ENCODE results near the gene NEK10. TPM values are rescaled to one million over a fixed set of nuclear protein-coding genes. Genes with fewer than 3 reads are reported as not detected.

The NEK10 gene
- total RNA-seq, 6 experiments from 2014 or later = 5.2 to 9.5 (median 6.5) TPM

GRCh38 chr3:27387625-27388024 lies 18.4 kb upstream of the NEK10 start:
- no peak for DNase-seq
- Mint-ChIP-seq H3K36me3 (ENCODE audit: low read depth) (peaks cover 46% of the 10 kb centered on the region), H3K27ac (peak overlapping the region; percentile 36), H3K27me3 (ENCODE audit: insufficient read depth) (peaks cover 4% of the 10 kb centered on the region; the same call in 1 of the 2 replicates), H3K9me3 (no peaks in the 10 kb centered on the region), H3K4me1 (ENCODE audit: low read depth) (peaks cover 16% of the 10 kb centered on the region), H3K4me3 (no peak overlapping the region)
- TF ChIP-seq, protein P1, sequence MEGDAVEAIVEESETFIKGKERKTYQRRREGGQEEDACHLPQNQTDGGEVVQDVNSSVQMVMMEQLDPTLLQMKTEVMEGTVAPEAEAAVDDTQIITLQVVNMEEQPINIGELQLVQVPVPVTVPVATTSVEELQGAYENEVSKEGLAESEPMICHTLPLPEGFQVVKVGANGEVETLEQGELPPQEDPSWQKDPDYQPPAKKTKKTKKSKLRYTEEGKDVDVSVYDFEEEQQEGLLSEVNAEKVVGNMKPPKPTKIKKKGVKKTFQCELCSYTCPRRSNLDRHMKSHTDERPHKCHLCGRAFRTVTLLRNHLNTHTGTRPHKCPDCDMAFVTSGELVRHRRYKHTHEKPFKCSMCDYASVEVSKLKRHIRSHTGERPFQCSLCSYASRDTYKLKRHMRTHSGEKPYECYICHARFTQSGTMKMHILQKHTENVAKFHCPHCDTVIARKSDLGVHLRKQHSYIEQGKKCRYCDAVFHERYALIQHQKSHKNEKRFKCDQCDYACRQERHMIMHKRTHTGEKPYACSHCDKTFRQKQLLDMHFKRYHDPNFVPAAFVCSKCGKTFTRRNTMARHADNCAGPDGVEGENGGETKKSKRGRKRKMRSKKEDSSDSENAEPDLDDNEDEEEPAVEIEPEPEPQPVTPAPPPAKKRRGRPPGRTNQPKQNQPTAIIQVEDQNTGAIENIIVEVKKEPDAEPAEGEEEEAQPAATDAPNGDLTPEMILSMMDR (IDR thresholded peaks at IDR 0.05) = no peak

DNA sequence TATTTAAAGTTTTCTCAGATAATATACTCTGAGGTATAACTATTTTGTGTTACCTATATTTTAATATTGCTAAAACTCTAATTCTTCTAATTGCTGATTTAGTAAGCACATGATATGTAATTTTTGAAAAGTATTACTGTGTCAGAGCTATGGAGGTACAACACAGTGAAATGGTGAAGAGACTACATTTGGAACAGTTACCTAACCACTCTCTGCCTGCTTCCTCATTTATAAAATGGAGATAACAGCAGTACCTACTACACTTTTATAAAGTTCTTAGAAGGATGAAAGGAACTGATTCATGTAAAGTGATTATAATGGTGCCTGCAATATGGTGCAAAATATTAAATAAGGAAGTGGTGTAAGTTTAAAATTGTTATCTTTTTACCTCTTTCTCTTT lies 16.3 kb upstream of the NEK10 start:
- no peaks in the 10 kb centered on the region for H3K9me3 Mint-ChIP-seq
- H3K4me1 Mint-ChIP-seq (ENCODE audit: low read depth) = 0 out of 2 replicates have a peak, but pooled peaks cover 6% of the 10 kb centered on the region
- no peak for DNase-seq
- H3K4me3 Mint-ChIP-seq = no peak overlapping the region; the same call in 1 of the 2 replicates
- H3K36me3 Mint-ChIP-seq (ENCODE audit: low read depth) = peaks cover 51% of the 10 kb centered on the region
- TF ChIP-seq, protein P1 (IDR thresholded peaks at IDR 0.05) = no peak
- peaks cover 4% of the 10 kb centered on the region; the same call in 1 of the 2 replicates for H3K27me3 Mint-ChIP-seq (ENCODE audit: insufficient read depth)
- H3K27ac Mint-ChIP-seq = peak overlapping the region; percentile 27; the same call in 1 of the 2 replicates

DNA sequence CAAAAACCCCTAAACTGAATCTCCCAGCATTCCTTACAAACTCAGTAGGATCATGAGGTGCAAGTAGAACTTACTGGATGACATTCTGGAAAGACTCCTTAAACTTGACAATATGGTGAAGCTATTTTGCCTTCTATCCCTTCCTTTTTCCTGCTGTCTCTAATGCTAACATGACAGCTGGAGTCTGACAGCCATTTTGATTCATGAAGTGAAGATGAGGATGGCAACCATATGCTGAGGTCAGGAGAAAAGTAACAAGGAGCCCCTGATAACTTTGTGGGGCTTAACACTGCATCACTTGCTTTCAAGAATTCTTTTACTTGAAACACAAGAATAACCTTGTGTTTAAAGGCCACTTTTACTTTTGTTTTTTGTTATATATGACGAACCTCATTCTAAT lies 15.0 kb upstream of the NEK10 start:
- TF ChIP-seq, protein P1 (IDR thresholded peaks at IDR 0.05) = no peak
- H3K36me3 Mint-ChIP-seq (ENCODE audit: low read depth) = peaks cover 50% of the 10 kb centered on the region
- no peak overlapping the region for H3K4me3 Mint-ChIP-seq
- H3K9me3 Mint-ChIP-seq = no peaks in the 10 kb centered on the region
- no peak overlapping the region for H3K27ac Mint-ChIP-seq
- DNase-seq = no peak
- H3K4me1 Mint-ChIP-seq (ENCODE audit: low read depth) = 0 out of 2 replicates have a peak, but pooled peaks cover 6% of the 10 kb centered on the region
- peaks cover 4% of the 10 kb centered on the region; the same call in 1 of the 2 replicates for H3K27me3 Mint-ChIP-seq (ENCODE audit: insufficient read depth)

DNA sequence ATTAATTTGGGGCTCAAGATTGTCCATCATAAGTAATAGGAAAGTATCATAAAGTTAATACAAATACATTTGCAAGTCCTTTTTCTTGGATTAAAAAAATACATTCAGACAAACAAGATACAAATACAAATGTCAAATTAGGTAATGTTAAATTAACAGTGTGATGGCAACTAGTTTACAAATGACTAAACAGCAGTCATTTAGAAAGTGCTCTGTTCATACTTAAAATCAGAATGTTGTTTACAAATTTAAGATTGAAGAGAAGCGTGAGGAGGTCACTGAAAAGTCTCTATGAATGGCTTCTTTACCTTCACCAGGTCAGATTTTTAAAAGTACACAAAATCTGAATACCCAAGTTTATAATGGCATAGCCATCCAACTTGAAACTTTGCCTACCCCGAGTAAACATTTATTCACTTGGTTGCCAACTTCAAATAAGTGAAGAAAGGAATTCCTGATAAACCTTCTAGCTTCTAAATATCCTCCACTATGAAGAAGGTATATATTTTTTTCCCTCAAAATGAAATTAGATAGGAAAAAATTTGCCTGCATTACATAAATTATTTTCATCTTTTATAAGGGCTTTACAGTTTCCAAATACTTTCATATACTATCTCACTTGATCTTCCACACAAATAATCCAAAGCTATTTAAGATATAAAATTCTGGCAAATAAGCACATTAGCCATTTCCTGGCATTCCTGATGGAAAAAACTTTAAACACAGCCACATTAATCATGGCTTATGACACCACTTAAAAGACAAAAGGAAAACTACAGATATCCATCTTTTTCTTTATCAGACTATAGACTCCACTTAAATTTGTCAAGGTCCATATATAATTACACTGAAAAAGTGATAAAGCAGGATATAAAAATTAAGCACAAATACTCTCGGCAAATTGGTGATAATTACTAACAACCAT lies 11.5 kb upstream of the NEK10 start:
- no peak overlapping the region for H3K27ac Mint-ChIP-seq
- peaks cover 39% of the 10 kb centered on the region for H3K36me3 Mint-ChIP-seq (ENCODE audit: low read depth)
- 0 out of 2 replicates have a peak, but pooled peaks cover 6% of the 10 kb centered on the region for H3K4me1 Mint-ChIP-seq (ENCODE audit: low read depth)
- no peak for DNase-seq
- TF ChIP-seq, protein P1 (IDR thresholded peaks at IDR 0.05) = no peak
- no peak overlapping the region; the same call in 1 of the 2 replicates for H3K4me3 Mint-ChIP-seq
- H3K9me3 Mint-ChIP-seq = no peaks in the 10 kb centered on the region
- H3K27me3 Mint-ChIP-seq (ENCODE audit: insufficient read depth) = no peaks in the 10 kb centered on the region

- Mint-ChIP-seq H3K4me3 (no peak overlapping the region), H3K9me3 (no peaks in the 10 kb centered on the region), H3K36me3 (ENCODE audit: low read depth) (peaks cover 34% of the 10 kb centered on the region), H3K27ac (peak overlapping the region; percentile 11; the same call in 1 of the 2 replicates), H3K4me1 (ENCODE audit: low read depth) (0 out of 2 replicates have a peak, but pooled peaks cover 6% of the 10 kb centered on the region), H3K27me3 (ENCODE audit: insufficient read depth) (no peaks in the 10 kb centered on the region)
- DNase-seq = no peak
- TF ChIP-seq, protein P1 (IDR thresholded peaks at IDR 0.05) = no peak
Measured at GRCh38 chr3:27378331-27378730, 9.1 kb upstream of the NEK10 start.
